Breast epithelium (tissue), 4 donors: ENCODE data around the gene PDCD4. TPM values are rescaled to one million over a fixed set of nuclear protein-coding genes. Genes with fewer than 3 reads are reported as not detected.

Experiments
- DNase-seq, 2 donors: peaks; one replicate each; pipeline ENCODE4 v3.0.0-alpha.2; 2019; ENCODE audit warnings: low spot score in 2 of 2
- H3K27ac ChIP-seq, 2 donors: fragments of 200-600 bp; sonication (generic) in 1 of 2; one replicate each; pipeline ENCODE4 v1.5.1; 2016 to 2019; ENCODE audit warnings: mild to moderate bottlenecking in 1 of 2
- H3K27me3 ChIP-seq, 2 donors: fragments of 200-600 bp; sonication (generic) in 1 of 2; one replicate each; pipeline versions ENCODE4 v1.5.1 to v1.6.0; 2017 to 2019; ENCODE audit warnings: control low read depth in 1 of 2, mild to moderate bottlenecking in 1 of 2
- H3K36me3 ChIP-seq: fragments of 200-600 bp; one replicate; pipeline ENCODE4 v1.5.1; 2019
- H3K4me1 ChIP-seq, 2 donors: fragments of 200-600 bp; sonication (generic); one replicate each; pipeline ENCODE4 v1.5.1; 2016 to 2019; ENCODE audit warnings: control low read depth in 1 of 2
- H3K4me3 ChIP-seq, 3 donors: fragments of 200-600 bp; sonication (generic); 1 replicate in 2 of 3; 2 replicates in 1 of 3; pipeline ENCODE4 v1.5.1; 2016 to 2019; ENCODE audit warnings: mild to moderate bottlenecking in 3 of 3, moderate library complexity in 2 of 3
- H3K9me3 ChIP-seq, 2 donors: fragments of 200-600 bp; sonication (generic) in 1 of 2; one replicate each; pipeline ENCODE4 v1.5.1; 2016 to 2019; ENCODE audit warnings: control low read depth in 1 of 2
- POLR2A ChIP-seq: fragments of 450-650 bp; IDR thresholded peaks from one replicate; pipeline ENCODE4 v1.6.1; 2016; ENCODE audit warnings: antibody characterized with exemption, mild to moderate bottlenecking, moderate library complexity
- POLR2AphosphoS5 ChIP-seq, 3 donors: sonication (generic); formaldehyde crosslinking; IDR thresholded peaks; one replicate each; pipeline ENCODE4 v1.6.1; 2017; ENCODE audit warnings: antibody characterized with exemption in 3 of 3
- intact Hi-C: fragments of 100-400 bp; cut with DNase I; formaldehyde crosslinking; loops from one replicate; pipeline ENCODE4 v1.15.1; 2023; ENCODE audit warnings: low total_unique reads
- total RNA-seq, 3 donors: library from RNA; depleted of rRNA; stranded (reverse); fragments of >200 nt; gene quantifications; one replicate each; pipeline ENCODE4 v1.1.0, GENCODE V29; 2016
- TF ChIP-seq, protein P1 (sequence below), 3 donors: fragments of 450-650 bp; IDR thresholded peaks; one replicate each; pipeline ENCODE4 v1.5.1; 2016 to 2017; ENCODE audit warnings: antibody characterized with exemption in 3 of 3, mild to moderate bottlenecking in 3 of 3, moderate library complexity in 3 of 3

The PDCD4 gene
- 100 to 1,000 TPM; 101 to 319 (median 161) TPM for total RNA-seq

DNA sequence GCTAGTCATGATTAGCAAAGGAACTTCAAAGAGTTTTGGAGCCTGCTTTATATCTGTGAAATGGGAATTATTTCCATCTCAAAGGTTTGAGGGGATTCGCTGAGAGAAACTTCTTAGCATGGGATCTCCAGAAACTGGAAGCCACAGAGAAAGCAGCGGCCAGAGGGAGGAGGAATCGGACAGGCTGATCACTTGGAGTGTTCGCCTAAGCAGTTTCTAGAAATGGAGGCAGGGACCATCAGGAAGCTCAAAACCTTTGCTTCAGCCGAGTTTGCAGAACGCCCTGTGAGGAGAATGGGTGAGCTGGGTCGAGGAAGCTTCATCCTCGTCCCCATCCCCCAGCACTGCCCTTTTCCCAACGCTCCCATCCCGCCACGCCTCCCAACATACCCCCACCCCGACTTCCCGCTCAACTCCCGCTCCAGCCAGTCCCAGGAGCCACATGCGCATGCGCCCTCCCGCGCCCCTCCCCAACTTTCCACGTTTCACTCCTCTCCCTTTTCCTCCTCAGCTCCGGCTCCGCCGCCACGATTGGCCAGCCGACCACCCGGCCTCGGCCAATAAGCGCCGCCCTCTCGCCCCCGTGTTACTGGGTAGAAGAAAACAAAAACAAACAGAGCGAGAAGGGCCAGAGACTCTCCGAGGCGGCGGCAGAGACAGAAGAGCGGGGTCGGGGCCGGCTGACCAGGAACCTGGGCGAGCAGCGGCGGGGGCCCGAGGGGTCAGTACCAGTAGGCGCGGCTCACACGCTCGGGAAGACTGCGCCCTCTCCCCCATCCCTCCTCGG, at the start of gene PDCD4:
TSS of gene PDCD4 (plus strand) at position 631 of the 787 bp plus-strand sequence. CDS start 4,100 bp downstream, outside the sequence.
- Histone ChIP-seq H3K36me3 (no peaks in the 10 kb centered on the region), H3K4me1 (peaks cover 0 to 1% of the 10 kb centered on the region in 2 donors), H3K27ac (peak within 1 kb of the TSS; percentile 100), H3K27me3 (no peaks in the 10 kb centered on the region), H3K4me3 (peak within 1 kb of the TSS; percentile 94 to 99 (median 98)), H3K9me3 (no peaks in the 10 kb centered on the region)
- intact Hi-C loops: loop anchor here (2.0 to 10.0 kb wide), 4 partner anchors 23 to 127 kb away; no protein-coding TSS in a partner anchor
- peak; percentile 99 to 100 for DNase-seq
- TF ChIP-seq POLR2A (peak; percentile 94), POLR2AphosphoS5 (IDR thresholded peaks at IDR 0.05) (peak; percentile 86 to 95 (median 87))
- TF ChIP-seq, protein P1, sequence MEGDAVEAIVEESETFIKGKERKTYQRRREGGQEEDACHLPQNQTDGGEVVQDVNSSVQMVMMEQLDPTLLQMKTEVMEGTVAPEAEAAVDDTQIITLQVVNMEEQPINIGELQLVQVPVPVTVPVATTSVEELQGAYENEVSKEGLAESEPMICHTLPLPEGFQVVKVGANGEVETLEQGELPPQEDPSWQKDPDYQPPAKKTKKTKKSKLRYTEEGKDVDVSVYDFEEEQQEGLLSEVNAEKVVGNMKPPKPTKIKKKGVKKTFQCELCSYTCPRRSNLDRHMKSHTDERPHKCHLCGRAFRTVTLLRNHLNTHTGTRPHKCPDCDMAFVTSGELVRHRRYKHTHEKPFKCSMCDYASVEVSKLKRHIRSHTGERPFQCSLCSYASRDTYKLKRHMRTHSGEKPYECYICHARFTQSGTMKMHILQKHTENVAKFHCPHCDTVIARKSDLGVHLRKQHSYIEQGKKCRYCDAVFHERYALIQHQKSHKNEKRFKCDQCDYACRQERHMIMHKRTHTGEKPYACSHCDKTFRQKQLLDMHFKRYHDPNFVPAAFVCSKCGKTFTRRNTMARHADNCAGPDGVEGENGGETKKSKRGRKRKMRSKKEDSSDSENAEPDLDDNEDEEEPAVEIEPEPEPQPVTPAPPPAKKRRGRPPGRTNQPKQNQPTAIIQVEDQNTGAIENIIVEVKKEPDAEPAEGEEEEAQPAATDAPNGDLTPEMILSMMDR (IDR thresholded peaks at IDR 0.05): no peak

DNA sequence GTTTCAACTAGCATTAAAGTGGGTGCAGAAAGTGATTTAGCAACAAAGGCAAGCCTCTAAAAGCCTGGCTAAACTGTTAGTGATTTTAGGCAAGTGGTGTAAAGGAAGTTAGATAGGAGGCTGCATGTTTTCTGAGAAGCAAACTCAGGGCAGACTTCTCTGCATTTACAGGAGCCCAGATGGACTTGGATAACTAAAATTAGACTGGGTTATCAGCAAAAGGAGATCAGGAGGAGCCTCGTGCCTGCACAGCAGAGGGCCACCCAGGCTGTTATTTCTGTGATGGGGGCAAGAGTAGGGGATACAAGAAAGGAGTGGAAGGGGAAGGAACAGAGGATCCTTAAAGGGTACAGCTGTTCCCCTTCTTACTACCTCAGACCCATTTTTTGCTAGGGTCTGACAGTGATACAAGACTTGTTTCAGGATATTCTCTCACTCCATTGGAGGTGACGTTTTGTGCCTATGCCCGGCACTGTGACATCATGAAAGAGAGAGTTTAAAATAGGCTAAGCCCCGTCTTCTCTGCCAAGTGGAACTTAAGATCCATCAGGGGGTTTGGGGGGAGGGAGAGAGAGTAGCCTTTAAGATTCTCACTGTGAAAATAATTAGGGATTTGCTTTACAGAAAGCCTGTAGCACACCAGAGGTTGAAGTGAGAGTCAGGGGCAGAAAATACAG, 49.6 kb upstream of the PDCD4 start:
- TF ChIP-seq POLR2AphosphoS5 (IDR thresholded peaks at IDR 0.05): no peak
- TF ChIP-seq, protein P1 (IDR thresholded peaks at IDR 0.05): no peak
- TF ChIP-seq POLR2A: no peak
- Histone ChIP-seq H3K4me1 (peaks cover 3 to 59% of the 10 kb centered on the region in 2 donors), H3K27ac (peak overlapping the region; percentile 88 to 93), H3K36me3 (no peaks in the 10 kb centered on the region), H3K4me3 (no peak overlapping the region), H3K27me3 (no peaks in the 10 kb centered on the region), H3K9me3 (no peaks in the 10 kb centered on the region)
- intact Hi-C loops: loop anchor here (5.0 kb wide), 1 partner anchor 50 kb away; the partner anchor contains the start of gene PDCD4
- DNase-seq: no peak

- intact Hi-C loops: loop anchor here (5.0 kb wide), 1 partner anchor 49 kb away; the partner anchor contains the start of gene PDCD4
- Histone ChIP-seq H3K27ac (peak overlapping the region; percentile 88 to 93), H3K4me1 (peaks cover 3 to 59% of the 10 kb centered on the region in 2 donors)
Observed at GRCh38 chr10:110822712-110823311, 48.9 kb upstream of the PDCD4 start.

DNA sequence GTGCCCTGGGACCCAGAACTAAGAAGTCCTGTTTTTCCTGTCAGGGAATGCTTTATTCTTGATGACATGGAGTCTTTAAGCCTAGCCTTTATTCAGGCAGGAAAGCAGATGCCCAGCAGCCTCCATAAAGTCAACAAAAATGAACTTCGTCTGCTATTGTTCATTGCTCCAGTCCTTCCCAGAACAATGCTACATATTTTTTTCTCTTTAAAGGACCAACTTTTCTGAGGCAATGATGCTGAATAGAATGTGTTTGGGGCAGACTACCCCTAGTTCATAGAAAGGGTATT, 47.6 kb upstream of the PDCD4 start:
- intact Hi-C loops: loop anchor here (5.0 kb wide), 1 partner anchor 48 kb away; the partner anchor contains the start of gene PDCD4

More at GRCh38 chr10:110822712-110823311, 48.9 kb upstream of the PDCD4 start:
- peak in 1 of 2 donors; percentile 69 for DNase-seq
- no peaks in the 10 kb centered on the region for H3K27me3 ChIP-seq
- TF ChIP-seq, protein P1 (IDR thresholded peaks at IDR 0.05): no peak
- TF ChIP-seq POLR2A (no peak), POLR2AphosphoS5 (IDR thresholded peaks at IDR 0.05) (no peak)
- no peaks in the 10 kb centered on the region for H3K36me3 ChIP-seq
- no peaks in the 10 kb centered on the region for H3K9me3 ChIP-seq
- no peak overlapping the region for H3K4me3 ChIP-seq

More for the DNA sequence above, 47.6 kb upstream of the PDCD4 start:
- no peaks in the 10 kb centered on the region for H3K9me3 ChIP-seq
- peaks cover 3 to 49% of the 10 kb centered on the region in 2 donors for H3K4me1 ChIP-seq
- no peak overlapping the region for H3K4me3 ChIP-seq
- H3K27me3 ChIP-seq: no peaks in the 10 kb centered on the region
- TF ChIP-seq POLR2AphosphoS5 (IDR thresholded peaks at IDR 0.05) (no peak), POLR2A (no peak)
- TF ChIP-seq, protein P1 (IDR thresholded peaks at IDR 0.05): no peak
- H3K27ac ChIP-seq: peak overlapping the region; percentile 88 to 93
- H3K36me3 ChIP-seq: no peaks in the 10 kb centered on the region
- DNase-seq: no peak
